GM12878 (cell line): ENCODE results near the gene TPRA1.

Experiments
- ASH2L ChIP-seq: fragments of 300-600, 200-600 bp; sonication (generic); IDR thresholded peaks from 2 replicates; pipeline ENCODE4 v1.6.1; 2017; ENCODE audit warnings: low read depth, mild to moderate bottlenecking, borderline replicate concordance
- BCL11A ChIP-seq: IDR thresholded peaks from 2 replicates; pipeline ENCODE4 v1.6.1; 2011; ENCODE audit warnings: low read depth, low read length
- CEBPB ChIP-seq, 2 experiments: fragments of 150-350 bp in 1 of 2; IDR thresholded peaks; 2 replicates each; pipeline ENCODE4 v1.6.1; 2012 to 2014; ENCODE audit warnings: low read depth in 2 of 2, low read length in 2 of 2, borderline replicate concordance in 1 of 2, inconsistent platforms in 1 of 2
- CTCF ChIP-seq, 3 experiments: IDR thresholded peaks in 2 of 3; conservative IDR thresholded peaks in 1 of 3; 2 replicates each; pipeline ENCODE4 v1.5.1; 2011; ENCODE audit warnings: low read depth in 3 of 3, low read length in 3 of 3, mild to moderate bottlenecking in 3 of 3, control low read depth in 2 of 3, moderate library complexity in 2 of 3, inconsistent platforms in 1 of 3, mixed read lengths in 1 of 3; ENCODE audit not compliant: control insufficient read depth in 2 of 3, insufficient read depth in 1 of 3; ENCODE audit errors: extremely low read depth in 1 of 3
- MAX ChIP-seq: IDR thresholded peaks from 2 replicates; pipeline ENCODE4 v1.6.1; 2012; ENCODE audit warnings: low read depth, low read length, improper control_type of control experiment
- PRDM15 ChIP-seq: fragments of 450-650 bp; formaldehyde crosslinking; IDR thresholded peaks from 2 replicates; pipeline ENCODE4 v1.4.0; 2020; ENCODE audit warnings: mild to moderate bottlenecking, moderate library complexity
- SREBF2 ChIP-seq: IDR thresholded peaks from 2 replicates; pipeline ENCODE4 v1.6.1; 2012; ENCODE audit warnings: mild to moderate bottlenecking, low read length
- SRF ChIP-seq, 2 experiments: IDR thresholded peaks; 2 replicates each; pipeline ENCODE4 v1.6.1; 2011; ENCODE audit warnings: low read depth in 2 of 2, low read length in 2 of 2, mild to moderate bottlenecking in 1 of 2, moderate library complexity in 1 of 2
- ZBTB11 ChIP-seq: fragments of 450-650 bp; formaldehyde crosslinking; IDR thresholded peaks from 2 replicates; pipeline ENCODE4 v1.5.0; 2022; ENCODE audit warnings: mild to moderate bottlenecking, missing genetic modification characterization
- TF ChIP-seq, protein P1 (sequence below): fragments of 450-650 bp; IDR thresholded peaks from 2 replicates; pipeline ENCODE4 v1.6.1; 2017; ENCODE audit warnings: antibody characterized with exemption, mild to moderate bottlenecking, moderate library complexity

DNA sequence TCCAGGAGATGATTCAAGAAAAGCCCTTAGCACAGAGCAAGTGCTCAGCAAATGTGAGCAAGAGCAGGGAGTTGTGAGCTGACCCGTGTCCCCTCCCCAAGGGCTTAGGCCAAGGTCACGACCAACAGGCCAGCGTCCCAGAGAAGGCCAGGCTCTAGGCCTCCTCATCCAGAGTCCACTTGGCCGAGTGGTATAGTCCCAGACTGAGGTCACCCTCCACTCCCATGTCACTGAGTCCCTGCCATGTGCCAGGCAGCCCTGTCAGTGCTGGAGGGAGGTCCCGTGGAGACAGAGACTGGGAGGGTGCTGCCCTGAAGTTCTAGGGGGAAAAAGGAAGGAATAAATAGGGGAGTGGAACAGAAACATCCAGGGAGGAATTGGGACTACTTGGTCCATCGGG is 44.0 kb downstream of the TPRA1 start:
- TF ChIP-seq SREBF2 = no peak
- no peak for TF ChIP-seq CTCF (IDR thresholded peaks at IDR 0.05 in 2 of 3, conservative IDR thresholded peaks at IDR 0.05 in 1 of 3; ENCODE audit: control insufficient read depth in 2 of 3, extremely low read depth in 1 of 3, insufficient read depth in 1 of 3, low read depth in 3 of 3, low read length in 3 of 3)
- no peak for TF ChIP-seq CEBPB (IDR thresholded peaks at IDR 0.05; ENCODE audit: borderline replicate concordance in 1 of 2, low read depth in 2 of 2, low read length in 2 of 2)
- no peak for TF ChIP-seq PRDM15 (CRISPR knock-in tag)
- TF ChIP-seq, protein P1, sequence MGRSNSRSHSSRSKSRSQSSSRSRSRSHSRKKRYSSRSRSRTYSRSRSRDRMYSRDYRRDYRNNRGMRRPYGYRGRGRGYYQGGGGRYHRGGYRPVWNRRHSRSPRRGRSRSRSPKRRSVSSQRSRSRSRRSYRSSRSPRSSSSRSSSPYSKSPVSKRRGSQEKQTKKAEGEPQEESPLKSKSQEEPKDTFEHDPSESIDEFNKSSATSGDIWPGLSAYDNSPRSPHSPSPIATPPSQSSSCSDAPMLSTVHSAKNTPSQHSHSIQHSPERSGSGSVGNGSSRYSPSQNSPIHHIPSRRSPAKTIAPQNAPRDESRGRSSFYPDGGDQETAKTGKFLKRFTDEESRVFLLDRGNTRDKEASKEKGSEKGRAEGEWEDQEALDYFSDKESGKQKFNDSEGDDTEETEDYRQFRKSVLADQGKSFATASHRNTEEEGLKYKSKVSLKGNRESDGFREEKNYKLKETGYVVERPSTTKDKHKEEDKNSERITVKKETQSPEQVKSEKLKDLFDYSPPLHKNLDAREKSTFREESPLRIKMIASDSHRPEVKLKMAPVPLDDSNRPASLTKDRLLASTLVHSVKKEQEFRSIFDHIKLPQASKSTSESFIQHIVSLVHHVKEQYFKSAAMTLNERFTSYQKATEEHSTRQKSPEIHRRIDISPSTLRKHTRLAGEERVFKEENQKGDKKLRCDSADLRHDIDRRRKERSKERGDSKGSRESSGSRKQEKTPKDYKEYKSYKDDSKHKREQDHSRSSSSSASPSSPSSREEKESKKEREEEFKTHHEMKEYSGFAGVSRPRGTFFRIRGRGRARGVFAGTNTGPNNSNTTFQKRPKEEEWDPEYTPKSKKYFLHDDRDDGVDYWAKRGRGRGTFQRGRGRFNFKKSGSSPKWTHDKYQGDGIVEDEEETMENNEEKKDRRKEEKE = no peak
- TF ChIP-seq MAX = no peak
- no peak for TF ChIP-seq SRF (IDR thresholded peaks at IDR 0.05; ENCODE audit: low read depth in 2 of 2, low read length in 2 of 2)
- TF ChIP-seq ASH2L = no peak
- no peak for TF ChIP-seq ZBTB11 (CRISPR knock-in tag)
- no peak for TF ChIP-seq BCL11A
